DMS153 (cell line): Measurements from ENCODE around the gene PCDHA3.
"Not testable (repeated sequence)": the region's sequence is repeated elsewhere in the genome, so short reads cannot be mapped to it uniquely, and the experiment has no call there.

ENCODE experiments used
- DNase-seq: peaks from one replicate; lab custom pipeline; 2025; lab: John Stamatoyannopoulos, UW

Gene PCDHA3

DNA sequence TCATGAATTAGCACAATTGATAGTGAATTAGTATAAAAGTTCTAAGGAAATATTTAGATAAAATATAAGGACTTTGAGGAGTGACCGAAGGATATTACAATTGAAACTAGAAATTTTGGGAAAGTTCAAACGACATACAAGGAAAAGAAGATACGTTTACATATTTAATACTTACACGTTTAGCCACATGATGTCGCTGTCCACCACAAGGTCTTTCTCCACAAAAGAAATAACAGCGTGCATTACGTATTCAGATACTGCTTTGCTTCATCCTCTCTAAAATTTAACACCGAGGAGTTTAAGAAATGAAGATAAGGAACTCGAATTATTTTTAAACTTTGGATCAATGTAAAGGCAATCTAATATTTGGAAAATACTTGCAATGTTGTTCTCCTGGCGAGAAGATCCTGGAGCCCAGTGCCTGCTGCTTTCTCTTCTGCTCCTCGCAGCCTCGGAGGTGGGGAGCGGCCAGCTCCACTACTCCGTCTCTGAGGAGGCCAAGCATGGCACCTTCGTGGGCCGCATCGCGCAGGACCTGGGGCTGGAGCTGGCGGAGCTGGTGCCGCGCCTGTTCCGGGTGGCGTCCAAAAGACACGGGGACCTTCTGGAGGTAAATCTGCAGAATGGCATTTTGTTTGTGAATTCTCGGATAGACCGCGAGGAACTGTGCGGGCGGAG, at the start of gene PCDHA3:
Gene PCDHA3 (plus strand): TSS at position 242 of the 678 bp plus-strand sequence.
- DNase-seq, result no peak

- DNase-seq, result no peak
Observed at GRCh38 chr5:140753561-140753960, 47.3 kb upstream of the PCDHA3 start.

GRCh38 chr5:140764177-140764973, 36.5 kb upstream of the PCDHA3 start:
- no peak for DNase-seq

DNA sequence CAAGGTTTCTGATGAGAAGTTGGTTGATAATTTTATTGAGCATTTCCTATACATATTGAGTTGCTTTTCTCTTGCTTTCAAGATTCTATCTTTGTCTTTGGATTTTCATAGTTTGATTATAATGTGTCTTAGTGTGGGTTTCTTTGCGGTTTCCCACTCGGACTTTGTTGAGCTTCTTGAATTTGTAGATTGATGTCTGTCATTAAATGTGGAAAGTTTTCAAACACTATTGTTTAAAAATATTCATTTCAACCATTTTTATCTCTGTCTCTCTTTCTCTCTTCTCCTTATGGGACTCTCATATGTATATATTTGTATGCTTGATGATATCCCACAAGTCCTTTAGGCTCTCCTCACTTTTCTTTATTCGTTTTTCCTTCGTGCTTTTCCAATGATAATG, 33.4 kb upstream of the PCDHA3 start:
- no peak for DNase-seq

DNA sequence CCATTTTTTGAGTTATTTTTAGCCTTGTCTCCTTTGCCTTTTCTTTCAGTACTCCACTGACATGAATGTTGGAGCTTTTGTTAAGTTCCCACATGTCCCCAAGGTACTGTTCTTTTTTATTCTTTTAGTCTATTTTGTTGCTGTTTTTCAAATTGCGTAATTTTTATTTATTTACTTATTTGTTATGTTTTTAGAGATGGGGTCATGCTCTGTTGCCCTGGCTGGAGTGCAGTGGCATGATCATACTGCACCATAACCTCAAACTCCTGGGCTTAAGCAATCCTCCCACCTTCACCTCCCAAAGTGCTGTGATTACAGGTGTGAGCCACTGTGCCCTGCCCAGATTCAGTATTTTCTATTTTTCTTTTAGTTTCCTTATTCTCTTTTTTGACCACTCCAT, 20.3 kb upstream of the PCDHA3 start:
- no peak for DNase-seq

DNA sequence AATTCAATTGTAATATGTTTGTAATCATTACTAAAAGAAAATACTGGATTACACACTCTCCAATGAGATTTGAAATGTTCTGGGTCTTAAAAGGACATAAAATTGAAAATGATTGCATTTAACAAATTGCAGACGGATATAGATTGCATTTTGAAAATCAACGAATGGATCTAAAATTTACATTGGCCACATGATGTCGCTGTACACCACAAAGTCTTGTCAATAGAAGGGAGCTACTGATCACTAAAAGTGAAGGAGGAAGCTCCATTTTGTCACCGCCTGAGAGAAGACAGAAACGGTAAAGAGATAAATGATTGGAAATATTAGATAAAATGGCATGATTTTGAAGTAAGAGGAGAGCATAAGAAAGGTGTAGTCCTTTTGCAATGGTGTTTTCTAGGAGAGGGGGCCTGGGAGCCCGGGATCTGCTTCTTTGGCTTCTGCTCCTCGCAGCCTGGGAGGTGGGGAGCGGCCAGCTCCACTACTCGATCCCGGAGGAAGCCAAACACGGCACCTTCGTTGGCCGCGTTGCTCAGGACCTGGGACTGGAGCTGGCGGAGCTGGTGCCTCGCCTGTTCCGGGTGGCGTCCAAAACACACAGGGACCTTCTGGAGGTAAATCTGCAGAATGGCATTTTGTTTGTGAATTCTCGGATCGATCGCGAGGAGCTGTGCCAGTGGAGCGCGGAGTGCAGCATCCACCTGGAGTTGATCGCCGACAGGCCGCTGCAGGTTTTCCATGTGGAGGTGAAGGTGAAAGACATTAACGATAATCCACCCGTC, 14.8 kb upstream of the PCDHA3 start, which contains the start of gene PCDHA1:
Gene PCDHA1 (plus strand): TSS at position 236 of the 782 bp plus-strand sequence.
- DNase-seq, result no peak

DNA sequence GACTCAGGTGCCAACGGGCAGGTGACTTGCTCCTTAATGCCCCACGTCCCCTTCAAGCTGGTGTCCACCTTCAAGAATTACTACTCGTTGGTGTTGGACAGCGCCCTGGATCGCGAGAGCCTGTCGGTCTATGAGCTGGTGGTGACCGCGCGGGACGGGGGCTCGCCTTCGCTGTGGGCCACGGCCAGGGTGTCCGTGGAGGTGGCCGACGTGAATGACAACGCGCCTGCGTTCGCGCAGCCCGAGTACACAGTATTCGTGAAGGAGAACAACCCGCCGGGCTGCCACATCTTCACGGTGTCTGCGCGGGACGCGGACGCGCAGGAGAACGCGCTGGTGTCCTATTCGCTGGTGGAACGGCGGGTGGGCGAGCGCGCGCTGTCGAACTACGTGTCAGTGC, 13.4 kb upstream of the PCDHA3 start:
- not testable (repeated sequence) for DNase-seq

GRCh38 chr5:140787849-140788504, 12.9 kb upstream of the PCDHA3 start:
- DNase-seq, result not testable (repeated sequence)

GRCh38 chr5:140791089-140791488, 9.8 kb upstream of the PCDHA3 start:
- no peak for DNase-seq

DNA sequence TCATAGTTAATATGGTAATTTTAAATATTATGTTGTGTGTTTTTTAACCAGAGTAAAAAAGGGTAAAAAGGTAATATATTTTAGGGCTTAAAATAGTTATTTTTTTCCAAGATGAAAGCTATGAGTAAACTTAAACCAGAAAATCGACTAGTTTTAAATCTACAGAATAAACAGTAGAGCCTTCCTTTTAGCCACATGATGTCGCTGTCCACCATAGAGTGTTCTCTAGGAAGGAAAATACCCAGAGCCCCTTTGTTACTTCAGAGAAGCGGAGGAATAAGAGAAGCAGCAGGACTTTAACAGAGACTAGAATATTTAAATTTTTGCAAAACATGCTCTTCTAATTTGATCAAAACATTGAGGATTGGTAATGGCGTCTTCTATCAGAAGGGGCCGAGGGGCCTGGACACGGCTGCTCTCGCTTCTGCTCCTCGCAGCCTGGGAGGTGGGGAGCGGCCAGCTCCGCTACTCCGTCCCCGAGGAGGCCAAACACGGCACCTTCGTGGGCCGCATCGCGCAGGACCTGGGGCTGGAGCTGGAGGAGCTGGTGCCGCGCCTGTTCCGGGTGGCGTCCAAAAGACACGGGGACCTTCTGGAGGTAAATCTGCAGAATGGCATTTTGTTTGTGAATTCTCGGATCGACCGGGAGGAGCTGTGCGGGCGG, 6.1 kb upstream of the PCDHA3 start, which contains the start of gene PCDHA2:
Gene PCDHA2 (plus strand): TSS at position 258 of the 664 bp plus-strand sequence.
- DNase-seq, result no peak

DNA sequence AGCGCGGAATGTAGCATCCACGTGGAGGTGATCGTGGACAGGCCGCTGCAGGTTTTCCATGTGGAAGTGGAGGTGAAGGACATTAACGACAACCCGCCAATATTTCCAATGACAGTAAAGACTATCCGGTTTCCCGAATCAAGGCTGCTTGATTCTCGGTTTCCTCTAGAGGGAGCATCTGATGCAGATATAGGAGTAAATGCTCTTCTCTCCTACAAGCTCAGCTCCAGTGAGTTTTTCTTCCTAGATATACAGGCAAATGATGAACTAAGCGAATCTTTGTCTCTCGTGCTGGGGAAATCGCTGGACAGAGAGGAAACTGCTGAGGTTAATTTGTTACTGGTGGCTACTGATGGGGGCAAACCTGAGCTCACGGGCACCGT, 5.6 kb upstream of the PCDHA3 start:
- no peak for DNase-seq

- DNase-seq, result not testable (repeated sequence)
Observed at GRCh38 chr5:140796072-140796717, 4.7 kb upstream of the PCDHA3 start.

DNA sequence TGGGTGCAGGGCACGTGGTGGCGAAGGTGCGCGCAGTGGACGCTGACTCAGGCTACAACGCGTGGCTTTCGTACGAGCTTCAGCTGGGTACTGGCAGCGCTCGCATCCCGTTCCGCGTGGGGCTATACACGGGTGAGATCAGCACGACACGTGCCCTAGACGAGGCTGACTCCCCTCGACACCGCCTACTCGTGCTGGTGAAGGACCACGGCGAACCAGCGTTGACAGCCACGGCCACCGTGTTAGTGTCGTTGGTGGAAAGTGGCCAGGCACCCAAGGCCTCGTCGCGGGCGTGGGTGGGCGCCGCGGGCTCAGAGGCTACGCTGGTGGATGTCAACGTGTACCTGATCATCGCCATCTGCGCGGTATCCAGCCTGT, 4.2 kb upstream of the PCDHA3 start:
- DNase-seq, result no peak

DNA sequence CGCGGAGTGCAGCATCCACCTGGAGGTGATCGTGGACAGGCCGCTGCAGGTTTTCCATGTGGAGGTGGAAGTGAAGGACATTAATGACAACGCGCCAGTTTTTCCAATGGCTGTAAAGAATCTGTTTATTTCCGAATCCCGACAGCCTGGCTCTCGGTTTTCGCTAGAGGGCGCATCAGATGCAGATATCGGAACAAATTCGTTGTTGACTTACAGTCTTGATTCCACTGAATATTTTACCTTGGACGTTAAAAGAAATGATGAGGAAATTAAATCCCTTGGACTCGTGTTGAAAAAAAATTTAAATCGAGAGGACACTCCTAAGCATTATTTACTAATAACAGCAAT, 611 bp downstream of the PCDHA3 start:
- DNase-seq, result no peak

DNA sequence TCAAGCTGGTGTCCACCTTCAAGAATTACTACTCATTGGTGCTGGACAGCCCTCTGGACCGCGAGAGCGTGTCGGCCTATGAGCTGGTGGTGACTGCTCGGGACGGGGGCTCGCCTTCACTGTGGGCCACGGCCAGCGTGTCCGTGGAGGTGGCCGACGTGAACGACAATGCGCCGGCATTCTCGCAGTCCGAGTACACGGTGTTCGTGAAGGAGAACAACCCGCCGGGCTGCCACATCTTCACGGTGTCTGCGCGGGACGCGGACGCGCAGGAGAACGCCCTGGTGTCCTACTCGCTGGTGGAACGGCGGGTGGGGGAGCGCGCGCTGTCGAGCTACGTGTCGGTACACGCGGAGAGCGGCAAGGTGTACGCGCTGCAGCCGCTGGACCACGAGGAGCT, 1.5 kb downstream of the PCDHA3 start:
- not testable (repeated sequence) for DNase-seq

- no peak for DNase-seq
Observed at GRCh38 chr5:140802781-140803271, 2.0 kb downstream of the PCDHA3 start.

- DNase-seq, result no peak
Observed at GRCh38 chr5:140806834-140807775, 6.2 kb downstream of the PCDHA3 start, which contains the start of gene PCDHA4. PCDHA4 (plus strand) TSS chr5:140807068.

GRCh38 chr5:140808241-140808888, 7.5 kb downstream of the PCDHA3 start:
- DNase-seq, result not testable (repeated sequence)

DNA sequence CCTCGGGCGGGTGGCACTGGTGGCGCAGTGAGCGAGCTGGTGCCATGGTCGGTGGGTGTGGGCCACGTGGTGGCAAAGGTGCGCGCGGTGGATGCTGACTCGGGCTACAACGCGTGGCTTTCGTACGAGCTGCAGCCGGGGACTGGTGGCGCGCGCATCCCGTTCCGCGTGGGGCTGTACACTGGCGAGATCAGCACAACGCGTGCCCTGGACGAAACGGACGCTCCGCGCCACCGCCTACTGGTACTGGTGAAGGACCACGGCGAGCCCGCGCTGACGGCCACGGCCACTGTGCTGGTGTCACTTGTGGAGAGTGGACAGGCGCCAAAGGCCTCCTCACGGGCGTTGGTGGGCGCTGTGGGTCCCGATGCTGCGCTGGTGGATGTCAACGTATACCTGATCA, 8.0 kb downstream of the PCDHA3 start:
- no peak for DNase-seq
